ENCODE measurements around the gene MPZL2.

DNA sequence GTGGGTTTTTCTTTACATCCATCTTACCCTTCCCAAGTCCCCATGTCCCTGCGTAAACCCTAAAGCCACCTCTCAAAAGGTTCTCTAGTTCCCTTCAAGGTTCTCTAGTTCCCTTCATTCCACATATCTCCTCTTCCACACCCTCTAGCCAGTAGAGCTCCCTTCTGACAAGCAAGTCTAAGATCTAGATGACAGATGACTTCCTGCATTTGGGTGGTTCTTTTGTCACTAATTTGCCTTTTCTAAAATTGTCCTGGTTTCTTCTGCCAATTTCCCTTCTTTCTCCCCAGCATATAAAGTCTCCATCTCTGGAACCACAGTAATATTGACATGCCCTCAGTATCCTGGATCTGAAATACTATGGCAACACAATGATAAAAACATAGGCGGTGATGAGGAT, 48.2 kb upstream of the MPZL2 start:
- TF ChIP-seq, protein P1, sequence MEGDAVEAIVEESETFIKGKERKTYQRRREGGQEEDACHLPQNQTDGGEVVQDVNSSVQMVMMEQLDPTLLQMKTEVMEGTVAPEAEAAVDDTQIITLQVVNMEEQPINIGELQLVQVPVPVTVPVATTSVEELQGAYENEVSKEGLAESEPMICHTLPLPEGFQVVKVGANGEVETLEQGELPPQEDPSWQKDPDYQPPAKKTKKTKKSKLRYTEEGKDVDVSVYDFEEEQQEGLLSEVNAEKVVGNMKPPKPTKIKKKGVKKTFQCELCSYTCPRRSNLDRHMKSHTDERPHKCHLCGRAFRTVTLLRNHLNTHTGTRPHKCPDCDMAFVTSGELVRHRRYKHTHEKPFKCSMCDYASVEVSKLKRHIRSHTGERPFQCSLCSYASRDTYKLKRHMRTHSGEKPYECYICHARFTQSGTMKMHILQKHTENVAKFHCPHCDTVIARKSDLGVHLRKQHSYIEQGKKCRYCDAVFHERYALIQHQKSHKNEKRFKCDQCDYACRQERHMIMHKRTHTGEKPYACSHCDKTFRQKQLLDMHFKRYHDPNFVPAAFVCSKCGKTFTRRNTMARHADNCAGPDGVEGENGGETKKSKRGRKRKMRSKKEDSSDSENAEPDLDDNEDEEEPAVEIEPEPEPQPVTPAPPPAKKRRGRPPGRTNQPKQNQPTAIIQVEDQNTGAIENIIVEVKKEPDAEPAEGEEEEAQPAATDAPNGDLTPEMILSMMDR (IDR thresholded peaks at IDR 0.05; ENCODE audit: borderline replicate concordance, extremely low read depth, low read length, poor library complexity, severe bottlenecking): no peak
- TF ChIP-seq EZH2 (IDR thresholded peaks at IDR 0.05; ENCODE audit: borderline replicate concordance, low read depth, low read length, severe bottlenecking): no peak

Measured in DND-41 (cell line).